Neural cell (in vitro differentiated cells): Measurements from ENCODE around the gene JMJD4. TPM values are rescaled to one million over a fixed set of nuclear protein-coding genes. Genes with fewer than 3 reads are reported as not detected.

Source experiments
- H2AFZ ChIP-seq: fragments of 200-600, 300-800 bp; sonication (generic), shearing (Covaris generic); 2 replicates; pipeline ENCODE4 v1.6.0; 2014; ENCODE audit warnings: low read depth, mild to moderate bottlenecking, antibody characterized with exemption, low read length, moderate library complexity
- H3F3A ChIP-seq: fragments of 200-600 bp; shearing (Covaris generic); 2 replicates; pipeline ENCODE4 v1.6.1; 2016; ENCODE audit warnings: mild to moderate bottlenecking, moderate library complexity, mixed read lengths, antibody characterized with exemption, low read length; ENCODE audit not compliant: insufficient read depth, poor library complexity, severe bottlenecking
- H3K27ac ChIP-seq: fragments of 200-600, 300-800 bp; sonication (generic), shearing (Covaris generic); 2 replicates; pipeline ENCODE4 v1.5.1; 2014; ENCODE audit warnings: mild to moderate bottlenecking, low read length, moderate library complexity
- H3K27me3 ChIP-seq: fragments of 300-800, 200-600 bp; sonication (generic), shearing (Covaris generic); 2 replicates; pipeline ENCODE4 v1.6.0; 2014; ENCODE audit warnings: mild to moderate bottlenecking, low read depth, low read length, moderate library complexity; ENCODE audit not compliant: insufficient read depth
- H3K36me3 ChIP-seq: fragments of 300-800, 200-600 bp; sonication (generic), shearing (Covaris generic); 2 replicates; pipeline ENCODE4 v1.5.1; 2014; ENCODE audit warnings: mild to moderate bottlenecking, antibody characterized with exemption, low read length, moderate library complexity; ENCODE audit not compliant: insufficient read depth
- H3K4me2 ChIP-seq: fragments of 300-800, 200-600 bp; sonication (generic), shearing (Covaris generic); 2 replicates; pipeline ENCODE4 v1.6.0; 2014; ENCODE audit warnings: mild to moderate bottlenecking, low read length
- H3K4me3 ChIP-seq: fragments of 300-800, 200-600 bp; sonication (generic), shearing (Covaris generic); 2 replicates; pipeline ENCODE4 v1.5.1; 2014; ENCODE audit warnings: mild to moderate bottlenecking, low read length, moderate library complexity
- H3K79me2 ChIP-seq: fragments of 200-600 bp; shearing (Covaris generic); replicated peaks from 2 replicates; pipeline ENCODE4 v1.6.0; 2014; ENCODE audit warnings: mild to moderate bottlenecking, low read length, moderate library complexity; ENCODE audit not compliant: insufficient read depth
- H3K9ac ChIP-seq: fragments of 300-800, 200-600 bp; sonication (generic), shearing (Covaris generic); 2 replicates; pipeline ENCODE4 v1.6.1; 2016; ENCODE audit warnings: mild to moderate bottlenecking, low read length, mixed read lengths
- H3K9me2 ChIP-seq: fragments of 200-600 bp; shearing (Covaris generic); 2 replicates; pipeline ENCODE4 v1.6.1; 2016; ENCODE audit warnings: mild to moderate bottlenecking, low read length, mixed read lengths; ENCODE audit not compliant: insufficient read depth
- H3K9me3 ChIP-seq: fragments of 200-600, 300-800 bp; sonication (generic), shearing (Covaris generic); 2 replicates; pipeline ENCODE4 v1.6.1; 2016; ENCODE audit warnings: mild to moderate bottlenecking, mixed run types, low read length, moderate library complexity, mixed read lengths
- H4K20me1 ChIP-seq: fragments of 200-600 bp; shearing (Covaris generic); 2 replicates; pipeline ENCODE4 v1.6.1; 2016; ENCODE audit warnings: mild to moderate bottlenecking, mixed run types; ENCODE audit not compliant: insufficient read depth
- EP300 ChIP-seq: fragments of 450-650 bp; conservative IDR thresholded peaks from 2 replicates; pipeline ENCODE4 v1.6.1; 2014; ENCODE audit warnings: antibody characterized with exemption, mild to moderate bottlenecking, moderate library complexity; ENCODE audit not compliant: poor library complexity, severe bottlenecking
- EZH2 ChIP-seq: fragments of 200-600, 300-800 bp; shearing (Covaris generic), sonication (generic); IDR thresholded peaks from 2 replicates; pipeline ENCODE4 v1.6.1; 2014; ENCODE audit warnings: antibody characterized with exemption, low read length, borderline replicate concordance, mild to moderate bottlenecking; ENCODE audit not compliant: insufficient read depth, poor library complexity, severe bottlenecking
- MXI1 ChIP-seq: fragments of 450-650 bp; conservative IDR thresholded peaks from 2 replicates; pipeline ENCODE4 v1.6.1; 2014; ENCODE audit warnings: antibody characterized with exemption, mild to moderate bottlenecking; ENCODE audit not compliant: poor library complexity, severe bottlenecking
- POLR2AphosphoS5 ChIP-seq: IDR thresholded peaks from 2 replicates; pipeline ENCODE4 v1.6.1; 2012
- RAD21 ChIP-seq: fragments of 450-650 bp; conservative IDR thresholded peaks from 2 replicates; pipeline ENCODE4 v1.6.1; 2014; ENCODE audit warnings: antibody characterized with exemption, mild to moderate bottlenecking, moderate library complexity
- REST ChIP-seq: IDR thresholded peaks from 2 replicates; pipeline ENCODE4 v1.6.1; 2012; ENCODE audit warnings: borderline replicate concordance
- SMC3 ChIP-seq: fragments of 450-650 bp; conservative IDR thresholded peaks from 2 replicates; pipeline ENCODE4 v1.6.1; 2014; ENCODE audit warnings: antibody characterized with exemption, mild to moderate bottlenecking, moderate library complexity; ENCODE audit not compliant: poor library complexity
- TAF1 ChIP-seq: IDR thresholded peaks from 2 replicates; pipeline ENCODE4 v1.6.1; 2012; ENCODE audit warnings: low read depth
- polyA plus RNA-seq: library from polyadenylated mRNA; depleted of rRNA; stranded (reverse); fragments of >200 nt; gene quantifications from 2 replicates; pipeline ENCODE4 v1.2.3, GENCODE V29; 2014
- TF ChIP-seq, protein P1 (sequence below): fragments of 450-650 bp; IDR thresholded peaks from 2 replicates; pipeline ENCODE4 v1.5.1; 2014; ENCODE audit warnings: antibody characterized with exemption, mild to moderate bottlenecking, moderate library complexity; ENCODE audit not compliant: poor library complexity, severe bottlenecking

JMJD4 gene
- polyA plus RNA-seq, 1 donor from 2014 or later, result 17.2 TPM

DNA sequence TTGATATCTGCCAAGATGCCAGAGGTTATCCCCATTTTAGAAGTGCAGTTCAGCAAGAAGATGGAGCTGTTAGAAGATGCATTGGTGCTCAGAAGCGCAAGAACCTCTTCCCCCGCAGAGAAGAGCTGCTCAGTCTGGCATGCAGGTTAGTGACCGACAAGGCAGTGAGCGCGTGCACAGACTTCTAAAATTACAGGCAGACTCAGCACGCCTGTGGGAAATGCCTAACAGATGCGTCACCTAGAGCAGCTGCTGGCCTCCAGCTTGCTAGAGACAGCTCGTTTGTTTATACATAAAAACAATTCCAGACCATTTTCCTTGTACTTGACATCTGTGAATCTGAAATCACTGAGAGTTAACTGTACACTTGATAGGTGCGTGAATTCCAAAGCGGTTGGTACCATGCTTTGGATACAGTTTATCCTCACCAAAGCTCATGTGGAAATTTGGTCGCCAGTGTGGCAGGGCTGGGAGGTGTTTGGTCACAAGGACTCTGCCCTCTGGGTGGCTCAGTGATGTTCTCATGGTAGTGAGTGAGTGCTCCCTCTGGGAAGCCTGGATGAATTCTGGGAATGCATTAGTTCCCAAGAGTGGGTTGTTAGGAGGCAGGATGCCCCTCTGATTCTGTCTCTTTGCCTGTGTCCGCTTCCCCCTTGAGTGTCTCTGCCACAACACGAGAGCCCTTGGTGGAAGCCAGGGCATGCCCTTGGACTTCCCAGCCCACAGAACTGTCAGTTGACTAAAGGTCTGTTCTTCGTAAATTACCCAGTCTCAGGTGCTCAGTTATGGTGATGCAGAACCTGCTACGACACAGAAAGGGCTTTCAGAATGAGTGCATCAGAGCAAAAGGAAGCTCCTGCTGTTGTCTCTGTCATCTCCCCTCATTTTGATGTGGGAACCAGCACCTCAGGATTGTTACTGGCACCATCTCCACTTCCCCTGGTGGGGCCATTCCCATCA lies 24.5 kb upstream of the JMJD4 start:
- Histone ChIP-seq H3K27ac (no peak overlapping the region), H4K20me1 (no peaks in the 10 kb centered on the region), H3F3A (no peaks in the 10 kb centered on the region), H3K9me3 (no peaks in the 10 kb centered on the region), H3K36me3 (no peaks in the 10 kb centered on the region), H3K9me2 (no peaks in the 10 kb centered on the region), H2AFZ (no peak overlapping the region), H3K4me2 (no peak overlapping the region), H3K9ac (no peak overlapping the region), H3K4me3 (no peak overlapping the region), H3K79me2 (no peaks in the 10 kb centered on the region), H3K27me3 (no peaks in the 10 kb centered on the region)
- no peak for TF ChIP-seq EP300
- no peak for TF ChIP-seq MXI1
- no peak for TF ChIP-seq POLR2AphosphoS5
- no peak for TF ChIP-seq RAD21
- TF ChIP-seq SMC3, result no peak
- TF ChIP-seq EZH2, result no peak
- TF ChIP-seq, protein P1, sequence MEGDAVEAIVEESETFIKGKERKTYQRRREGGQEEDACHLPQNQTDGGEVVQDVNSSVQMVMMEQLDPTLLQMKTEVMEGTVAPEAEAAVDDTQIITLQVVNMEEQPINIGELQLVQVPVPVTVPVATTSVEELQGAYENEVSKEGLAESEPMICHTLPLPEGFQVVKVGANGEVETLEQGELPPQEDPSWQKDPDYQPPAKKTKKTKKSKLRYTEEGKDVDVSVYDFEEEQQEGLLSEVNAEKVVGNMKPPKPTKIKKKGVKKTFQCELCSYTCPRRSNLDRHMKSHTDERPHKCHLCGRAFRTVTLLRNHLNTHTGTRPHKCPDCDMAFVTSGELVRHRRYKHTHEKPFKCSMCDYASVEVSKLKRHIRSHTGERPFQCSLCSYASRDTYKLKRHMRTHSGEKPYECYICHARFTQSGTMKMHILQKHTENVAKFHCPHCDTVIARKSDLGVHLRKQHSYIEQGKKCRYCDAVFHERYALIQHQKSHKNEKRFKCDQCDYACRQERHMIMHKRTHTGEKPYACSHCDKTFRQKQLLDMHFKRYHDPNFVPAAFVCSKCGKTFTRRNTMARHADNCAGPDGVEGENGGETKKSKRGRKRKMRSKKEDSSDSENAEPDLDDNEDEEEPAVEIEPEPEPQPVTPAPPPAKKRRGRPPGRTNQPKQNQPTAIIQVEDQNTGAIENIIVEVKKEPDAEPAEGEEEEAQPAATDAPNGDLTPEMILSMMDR, result no peak
- TF ChIP-seq TAF1, result no peak
- no peak for TF ChIP-seq REST

- no peak overlapping the region for H3K4me2 ChIP-seq
- TF ChIP-seq TAF1 (no peak), SMC3 (no peak), EZH2 (no peak), POLR2AphosphoS5 (no peak), EP300 (no peak), REST (no peak), MXI1 (no peak), RAD21 (no peak)
- TF ChIP-seq, protein P1, result no peak
- no peaks in the 10 kb centered on the region for H3F3A ChIP-seq
- H3K9me3 ChIP-seq, result no peaks in the 10 kb centered on the region
- H3K4me3 ChIP-seq, result no peak overlapping the region
- no peaks in the 10 kb centered on the region for H3K9me2 ChIP-seq
- H3K36me3 ChIP-seq, result no peaks in the 10 kb centered on the region
- H3K27ac ChIP-seq, result no peak overlapping the region
- no peak overlapping the region for H2AFZ ChIP-seq
- H3K79me2 ChIP-seq, result no peaks in the 10 kb centered on the region
- H4K20me1 ChIP-seq, result no peaks in the 10 kb centered on the region
- H3K27me3 ChIP-seq, result no peaks in the 10 kb centered on the region
- no peak overlapping the region for H3K9ac ChIP-seq
Measured at GRCh38 chr1:227758366-227758765, 23.3 kb upstream of the JMJD4 start.
